ENCODE measurements around the gene ZNF655.

GRCh38 chr7:99623702-99624447 lies 65.4 kb downstream of the ZNF655 start:
- TF ChIP-seq EZH2phosphoT487 (IDR thresholded peaks at IDR 0.05; ENCODE audit: low read depth, severe bottlenecking, unreplicated experiment), result no peak
- no peak for TF ChIP-seq EZH2 (IDR thresholded peaks at IDR 0.05; ENCODE audit: borderline replicate concordance)

Data from hepatocyte (in vitro differentiated cells).